ENCODE data around the gene MED20. TPM values are rescaled to one million over a fixed set of nuclear protein-coding genes. Genes with fewer than 3 reads are reported as not detected.

Gene MED20
- total RNA-seq, 1 experiment from 2014 or later = 23.8 TPM

GRCh38 chr6:41942067-41942851, 21.3 kb upstream of the MED20 start:
- in situ Hi-C loops (cut with HindIII; ENCODE audit: low sequenced_read_pairs) = no loop called here

GRCh38 chr6:41941280-41942066, 20.5 kb upstream of the MED20 start, which contains the start of gene CCND3:
TSS of gene CCND3 (minus strand) at chr6:41941808. CDS start at chr6:41941649, 159 bp downstream.
- in situ Hi-C loops (cut with HindIII; ENCODE audit: low sequenced_read_pairs) = no loop called here
- peak; percentile 88 for DNase-seq (ENCODE audit: low spot score)

More at GRCh38 chr6:41942067-41942851, 21.3 kb upstream of the MED20 start:
- no peak for DNase-seq (ENCODE audit: low spot score)

GRCh38 chr6:41940759-41941279, 19.9 kb upstream of the MED20 start:
- DNase-seq (ENCODE audit: low spot score) = no peak
- in situ Hi-C loops (cut with HindIII; ENCODE audit: low sequenced_read_pairs) = no loop called here

GRCh38 chr6:41939848-41940758, 19.2 kb upstream of the MED20 start:
- in situ Hi-C loops (cut with HindIII; ENCODE audit: low sequenced_read_pairs) = no loop called here
- no peak for DNase-seq (ENCODE audit: low spot score)

- DNase-seq (ENCODE audit: low spot score) = peak; percentile 25
- in situ Hi-C loops (cut with HindIII; ENCODE audit: low sequenced_read_pairs) = no loop called here
Observed at GRCh38 chr6:41939176-41939847, 18.4 kb upstream of the MED20 start.

GRCh38 chr6:41938590-41939175, 17.7 kb upstream of the MED20 start:
- no peak for DNase-seq (ENCODE audit: low spot score)
- in situ Hi-C loops (cut with HindIII; ENCODE audit: low sequenced_read_pairs) = no loop called here

GRCh38 chr6:41937861-41938574, 17.1 kb upstream of the MED20 start:
- in situ Hi-C loops (cut with HindIII; ENCODE audit: low sequenced_read_pairs) = no loop called here
- DNase-seq (ENCODE audit: low spot score) = no peak

GRCh38 chr6:41937472-41937860, 16.5 kb upstream of the MED20 start:
- in situ Hi-C loops (cut with HindIII; ENCODE audit: low sequenced_read_pairs) = no loop called here
- DNase-seq (ENCODE audit: low spot score) = no peak

GRCh38 chr6:41936073-41936837, 15.3 kb upstream of the MED20 start:
- in situ Hi-C loops (cut with HindIII; ENCODE audit: low sequenced_read_pairs) = no loop called here
- peak; percentile 91 for DNase-seq (ENCODE audit: low spot score)

- DNase-seq (ENCODE audit: low spot score) = no peak
- in situ Hi-C loops (cut with HindIII; ENCODE audit: low sequenced_read_pairs) = no loop called here
Observed at GRCh38 chr6:41935685-41936072, 14.7 kb upstream of the MED20 start.

- in situ Hi-C loops (cut with HindIII; ENCODE audit: low sequenced_read_pairs) = no loop called here
- no peak for DNase-seq (ENCODE audit: low spot score)
Observed at GRCh38 chr6:41935193-41935574, 14.2 kb upstream of the MED20 start.

- in situ Hi-C loops (cut with HindIII; ENCODE audit: low sequenced_read_pairs) = no loop called here
Observed at GRCh38 chr6:41934278-41935192, 13.6 kb upstream of the MED20 start.

GRCh38 chr6:41932378-41932777, 11.4 kb upstream of the MED20 start:
- in situ Hi-C loops (cut with HindIII; ENCODE audit: low sequenced_read_pairs) = no loop called here

More at GRCh38 chr6:41934278-41935192, 13.6 kb upstream of the MED20 start:
- no peak for DNase-seq (ENCODE audit: low spot score)

GRCh38 chr6:41931792-41932191, 10.9 kb upstream of the MED20 start:
- in situ Hi-C loops (cut with HindIII; ENCODE audit: low sequenced_read_pairs) = no loop called here
- no peak for DNase-seq (ENCODE audit: low spot score)

More at GRCh38 chr6:41932378-41932777, 11.4 kb upstream of the MED20 start:
- DNase-seq (ENCODE audit: low spot score) = no peak

- in situ Hi-C loops (cut with HindIII; ENCODE audit: low sequenced_read_pairs) = no loop called here
- no peak for DNase-seq (ENCODE audit: low spot score)
Observed at GRCh38 chr6:41929924-41930323, 9.0 kb upstream of the MED20 start.

GRCh38 chr6:41927253-41927652, 6.3 kb upstream of the MED20 start:
- DNase-seq (ENCODE audit: low spot score) = no peak
- in situ Hi-C loops (cut with HindIII; ENCODE audit: low sequenced_read_pairs) = no loop called here
